GM18519 (cell line): Measurements from ENCODE around the gene MAN2C1.
"Not testable (repeated sequence)": the region's sequence is repeated elsewhere in the genome, so short reads cannot be mapped to it uniquely, and the experiment has no call there.

Experiments used
- ATAC-seq: cut with Tn5 transposase; IDR thresholded peaks from one replicate; pipeline ENCODE4 v1.9.1; 2021; ENCODE audit warnings: mild to moderate bottlenecking, moderate library complexity; ENCODE audit not compliant: unreplicated experiment, low FRiP score

Gene MAN2C1

DNA sequence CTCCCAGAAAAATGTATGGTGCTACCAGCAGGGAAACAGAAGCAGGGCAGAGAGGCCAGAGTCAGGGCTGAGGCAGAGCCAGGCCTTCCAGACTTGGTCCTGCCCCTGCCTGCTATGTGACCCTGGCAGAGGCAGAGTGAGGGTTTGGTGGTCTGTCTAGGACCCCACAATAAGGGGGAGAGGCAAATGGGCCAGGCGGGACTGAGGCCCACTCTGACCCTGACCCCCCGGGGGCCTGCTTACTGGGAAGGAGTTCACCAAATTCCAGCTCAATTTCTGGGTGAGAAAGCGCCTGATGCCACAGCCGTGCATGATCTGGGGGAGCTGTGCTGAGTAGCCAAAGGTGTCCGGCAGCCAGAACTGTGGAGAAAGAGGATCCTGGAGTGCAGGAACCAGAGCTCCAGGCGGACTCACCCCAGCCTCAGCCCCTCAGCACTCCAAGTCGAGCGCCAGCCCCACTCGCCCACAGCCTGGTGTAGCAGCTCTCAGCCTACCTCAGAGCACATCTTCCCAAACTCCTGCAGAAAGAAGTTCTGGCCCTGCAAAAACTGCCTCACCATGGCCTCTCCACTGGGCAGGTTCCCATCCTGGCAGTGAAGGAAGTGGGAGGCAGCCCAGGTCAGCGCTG, 6.9 kb downstream of the MAN2C1 start:
- ATAC-seq, result no peak

DNA sequence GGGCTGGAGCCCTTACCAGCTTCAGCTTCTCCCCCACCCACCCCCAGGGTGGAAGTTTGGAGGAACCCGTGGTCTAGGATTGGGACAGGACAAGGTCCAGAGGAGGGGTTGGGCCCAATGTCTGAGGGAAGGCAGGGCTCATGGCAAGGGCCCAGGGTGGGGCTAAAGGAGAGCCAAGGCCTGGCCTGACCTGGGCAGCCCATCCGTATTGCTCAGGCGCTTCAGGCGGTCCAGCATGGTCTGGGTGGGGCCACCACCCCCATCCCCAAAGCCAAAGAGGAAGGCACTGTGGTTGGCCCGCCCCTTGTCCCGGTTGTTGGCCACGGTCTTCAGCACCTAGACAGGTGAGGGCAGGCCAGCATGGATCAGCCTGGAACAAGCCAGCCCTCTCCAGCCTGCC, 7.6 kb downstream of the MAN2C1 start:
- ATAC-seq, result no peak

GRCh38 chr15:75360391-75360790, 8.0 kb downstream of the MAN2C1 start:
- no peak for ATAC-seq

GRCh38 chr15:75359537-75360250, 8.7 kb downstream of the MAN2C1 start:
- ATAC-seq, result no peak

GRCh38 chr15:75358771-75359536, 9.5 kb downstream of the MAN2C1 start:
- ATAC-seq, result no peak

DNA sequence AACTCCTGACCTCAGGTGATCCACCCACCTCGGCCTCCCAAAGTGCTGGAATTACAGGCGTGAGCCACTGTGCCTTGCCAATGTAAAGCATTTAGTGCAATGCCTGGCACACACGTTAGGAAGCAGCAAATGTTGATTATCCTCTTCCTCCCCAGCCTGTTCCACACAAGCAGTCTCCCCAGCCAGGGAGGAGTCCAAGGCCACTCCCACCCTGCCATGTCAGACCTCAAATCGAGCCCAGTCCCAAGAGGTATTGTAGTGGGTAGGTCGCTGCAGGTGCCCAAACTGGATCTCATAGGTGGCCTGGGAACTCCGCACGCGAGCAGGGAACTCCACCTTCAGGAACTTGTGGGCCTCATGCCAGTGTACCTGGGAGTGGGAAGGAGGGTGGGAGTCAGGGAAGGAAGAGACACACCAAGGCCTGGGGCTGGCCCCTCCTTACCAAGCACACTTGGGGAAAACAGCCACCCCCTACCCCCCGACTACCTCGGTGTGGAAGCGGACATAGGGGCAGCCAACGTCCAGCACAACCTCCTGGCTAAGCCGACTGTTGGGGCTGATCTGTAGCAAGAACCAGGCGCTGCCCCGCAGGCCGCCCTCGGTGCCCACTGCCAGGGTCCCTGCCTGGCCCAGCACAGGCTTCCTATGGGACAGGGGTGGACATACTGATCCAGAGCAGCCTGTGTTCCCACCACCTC, 10.3 kb downstream of the MAN2C1 start:
- ATAC-seq, result no peak

GRCh38 chr15:75356517-75356916, 11.9 kb downstream of the MAN2C1 start:
- no peak for ATAC-seq

- ATAC-seq, result no peak
These were observed 12.4 kb downstream of the MAN2C1 start for GRCh38 chr15:75356006-75356405.

DNA sequence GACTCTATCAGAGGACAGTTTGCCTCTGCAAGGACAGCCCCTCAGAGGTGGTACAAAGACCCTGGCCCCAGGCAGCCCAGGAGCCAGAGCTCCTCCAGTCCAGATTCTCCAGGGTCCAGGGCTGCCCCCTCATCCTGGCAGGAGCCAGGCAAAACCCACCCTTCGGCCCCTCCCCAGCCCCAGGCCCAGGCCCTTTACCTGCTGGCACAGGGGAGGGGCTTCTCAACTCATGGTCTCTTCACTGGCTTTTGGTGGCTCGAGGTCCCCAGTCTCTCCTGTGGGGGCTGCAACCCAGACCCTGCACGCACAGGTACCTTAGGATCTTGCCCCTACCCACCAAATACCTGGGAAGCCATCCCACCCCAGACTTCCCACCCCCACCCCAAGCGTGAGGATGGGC, 13.0 kb downstream of the MAN2C1 start:
- no peak for ATAC-seq

DNA sequence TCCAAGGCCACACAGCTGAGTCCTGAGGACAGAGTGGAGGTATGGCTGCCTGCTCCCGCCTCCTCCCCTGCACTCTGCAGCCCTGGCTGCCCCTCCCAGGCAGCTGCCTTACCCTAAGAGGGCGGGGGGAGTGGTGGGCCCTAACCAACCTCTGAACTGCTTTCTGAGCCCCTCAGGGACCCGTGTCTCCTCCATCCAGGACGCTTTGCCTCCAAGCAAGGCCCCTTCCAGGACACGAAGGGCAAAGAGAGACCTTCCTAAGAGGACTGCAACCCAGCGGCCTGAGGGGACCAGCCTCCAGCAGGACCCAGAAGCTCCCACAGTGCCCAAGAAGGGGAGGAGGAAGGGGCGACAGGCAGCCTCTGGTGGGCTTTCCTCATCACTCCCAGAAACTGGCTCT, 14.0 kb downstream of the MAN2C1 start:
- no peak for ATAC-seq

- ATAC-seq, result no peak
These were observed 14.8 kb downstream of the MAN2C1 start for GRCh38 chr15:75353604-75354003.

DNA sequence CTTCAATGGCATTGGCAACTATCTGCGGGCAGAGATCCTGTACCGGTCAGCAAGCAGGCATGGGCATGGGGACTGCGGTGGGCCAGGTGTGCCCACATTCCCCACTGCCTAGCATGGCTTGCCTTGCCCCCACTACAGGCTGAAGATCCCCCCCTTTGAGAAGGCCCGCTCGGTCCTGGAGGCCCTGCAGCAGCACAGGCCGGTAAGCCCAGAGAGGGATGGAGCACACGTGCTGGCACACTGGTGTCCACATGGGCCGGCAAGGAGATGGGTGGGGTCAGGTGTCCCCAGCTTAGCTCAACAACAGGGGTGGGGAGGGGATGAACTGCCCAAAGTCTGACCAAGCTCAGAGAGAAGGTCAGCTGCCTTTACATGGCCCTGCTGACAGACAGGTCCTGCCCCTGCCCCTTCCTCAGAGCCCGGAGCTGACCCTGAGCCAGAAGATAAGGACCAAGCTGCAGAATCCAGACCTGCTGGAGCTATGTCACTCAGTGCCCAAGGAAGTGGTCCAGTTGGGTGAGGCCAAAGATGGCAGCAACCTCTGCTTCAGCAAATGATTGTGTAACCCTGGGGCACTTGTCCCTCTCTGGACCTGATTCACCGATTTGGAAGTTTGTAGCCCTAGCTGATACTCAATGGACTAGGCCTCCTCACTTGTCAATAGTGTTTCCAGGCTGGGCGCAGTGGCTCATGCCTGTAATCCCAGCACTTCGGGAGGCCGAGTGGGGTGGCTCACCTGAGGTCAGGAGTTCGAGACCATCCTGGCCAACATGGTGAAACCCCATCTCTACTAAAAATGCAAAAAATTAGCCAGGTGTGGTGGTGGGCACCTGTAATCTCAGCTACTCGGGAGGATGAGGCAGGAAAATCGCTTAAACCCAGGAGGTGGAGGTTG, 16.0 kb downstream of the MAN2C1 start:
- ATAC-seq, result no peak

- ATAC-seq, result no peak
These were observed 17.6 kb downstream of the MAN2C1 start for GRCh38 chr15:75350601-75351361.

- ATAC-seq, result no peak
These were observed 18.4 kb downstream of the MAN2C1 start for GRCh38 chr15:75349851-75350588.

DNA sequence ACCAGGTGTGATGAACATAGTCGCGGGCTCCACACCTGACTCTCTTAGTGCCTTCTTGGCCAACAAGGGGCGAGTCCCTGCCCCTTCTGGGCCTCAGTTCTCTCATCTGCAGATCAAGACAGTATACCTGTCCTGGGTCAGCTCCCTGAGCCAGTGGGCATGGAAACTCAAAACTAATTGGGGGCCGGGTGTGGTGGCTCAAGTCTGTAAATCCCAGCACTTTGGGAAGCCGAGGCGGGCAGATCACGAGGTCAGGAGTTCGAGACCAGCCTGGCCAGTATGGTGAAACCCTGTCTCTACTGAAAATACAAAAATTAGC, 19.1 kb downstream of the MAN2C1 start:
- not testable (repeated sequence) for ATAC-seq

- no peak for ATAC-seq
These were observed 19.7 kb downstream of the MAN2C1 start for GRCh38 chr15:75348562-75349350.

DNA sequence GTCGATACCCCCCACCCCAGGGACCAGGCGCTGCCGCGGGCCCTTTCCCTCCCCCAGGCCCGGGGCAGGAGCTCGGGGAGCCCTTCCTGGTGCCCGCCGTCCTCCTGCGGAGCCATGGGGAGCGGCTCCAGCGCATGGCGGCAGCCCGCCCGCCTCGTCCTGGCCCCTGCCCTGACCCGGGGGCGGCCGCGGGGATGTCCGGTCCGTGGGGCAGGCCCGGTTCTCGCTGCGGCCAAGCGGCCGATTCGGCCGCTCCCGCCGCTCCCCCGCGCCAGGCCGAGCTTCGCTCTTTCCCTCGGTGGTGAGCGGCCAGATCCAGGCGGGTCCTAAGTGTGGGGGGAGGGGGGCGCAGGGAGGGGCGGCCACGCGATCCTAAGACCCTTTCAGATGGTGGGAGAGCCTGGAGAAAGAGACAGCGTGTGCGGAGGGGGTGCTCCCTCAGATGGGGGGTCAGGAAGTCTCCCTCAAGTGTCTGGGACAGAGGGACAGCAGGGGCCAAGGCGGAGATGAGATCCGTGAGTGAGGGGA, 20.3 kb downstream of the MAN2C1 start:
- ATAC-seq, result no peak
